HCEC 1CT (cell line): Measurements from ENCODE around the gene RALGAPA1.
"Not testable (repeated sequence)": the region's sequence is repeated elsewhere in the genome, so short reads cannot be mapped to it uniquely, and the experiment has no call there.

ENCODE experiments used
- DNase-seq: peaks from one replicate; pipeline ENCODE4 v3.0.0-alpha.2; 2017

The RALGAPA1 gene

GRCh38 chr14:35696119-35696518 is 113.0 kb downstream of the RALGAPA1 start:
- no peak for DNase-seq

GRCh38 chr14:35695647-35696046 is 113.4 kb downstream of the RALGAPA1 start:
- DNase-seq: no peak

- DNase-seq: no peak
Measured at GRCh38 chr14:35695072-35695471, 114.0 kb downstream of the RALGAPA1 start.

- no peak for DNase-seq
Measured at GRCh38 chr14:35689000-35689460, 120.1 kb downstream of the RALGAPA1 start.

- DNase-seq: no peak
Measured at GRCh38 chr14:35688126-35688826, 120.8 kb downstream of the RALGAPA1 start.

- peak; percentile 49 for DNase-seq
Measured at GRCh38 chr14:35687335-35687939, 121.7 kb downstream of the RALGAPA1 start.

GRCh38 chr14:35683688-35684087 is 125.4 kb downstream of the RALGAPA1 start:
- DNase-seq: not testable (repeated sequence)

GRCh38 chr14:35682802-35683201 is 126.3 kb downstream of the RALGAPA1 start:
- no peak for DNase-seq

- DNase-seq: no peak
Measured at GRCh38 chr14:35678403-35679028, 130.6 kb downstream of the RALGAPA1 start.

GRCh38 chr14:35669782-35670181 is 139.3 kb downstream of the RALGAPA1 start:
- DNase-seq: peak; percentile 63

- no peak for DNase-seq
Measured at GRCh38 chr14:35666429-35667043, 142.6 kb downstream of the RALGAPA1 start.

GRCh38 chr14:35661875-35662274 is 147.2 kb downstream of the RALGAPA1 start:
- DNase-seq: no peak

GRCh38 chr14:35653045-35653444 is 156.1 kb downstream of the RALGAPA1 start:
- DNase-seq: no peak

- DNase-seq: no peak
Measured at GRCh38 chr14:35643513-35643912, 165.6 kb downstream of the RALGAPA1 start.

- no peak for DNase-seq
Measured at GRCh38 chr14:35637851-35638250, 171.2 kb downstream of the RALGAPA1 start.

- no peak for DNase-seq
Measured at GRCh38 chr14:35637269-35637668, 171.8 kb downstream of the RALGAPA1 start.

- DNase-seq: peak; percentile 61
Measured at GRCh38 chr14:35632676-35633075, 176.4 kb downstream of the RALGAPA1 start.

GRCh38 chr14:35632271-35632670 is 176.8 kb downstream of the RALGAPA1 start:
- DNase-seq: no peak

- DNase-seq: peak; percentile 4
Measured at GRCh38 chr14:35631071-35631805, 177.9 kb downstream of the RALGAPA1 start.

- no peak for DNase-seq
Measured at GRCh38 chr14:35628989-35629388, 180.1 kb downstream of the RALGAPA1 start.

- not testable (repeated sequence) for DNase-seq
Measured at GRCh38 chr14:35626947-35627346, 182.1 kb downstream of the RALGAPA1 start.

- not testable (repeated sequence) for DNase-seq
Measured at GRCh38 chr14:35621996-35622395, 187.1 kb downstream of the RALGAPA1 start.

- not testable (repeated sequence) for DNase-seq
Measured at GRCh38 chr14:35619998-35620397, 189.1 kb downstream of the RALGAPA1 start.
